ENCODE results near the gene BCL2L15. TPM values are rescaled to one million over a fixed set of nuclear protein-coding genes. Genes with fewer than 3 reads are reported as not detected.

The BCL2L15 gene
- total and polyA plus RNA-seq, 2 of the 13 experiments (the other 11 are each of a cell fraction or from before 2014, with no cell fraction given) = 0.03 to 0.27 TPM

DNA sequence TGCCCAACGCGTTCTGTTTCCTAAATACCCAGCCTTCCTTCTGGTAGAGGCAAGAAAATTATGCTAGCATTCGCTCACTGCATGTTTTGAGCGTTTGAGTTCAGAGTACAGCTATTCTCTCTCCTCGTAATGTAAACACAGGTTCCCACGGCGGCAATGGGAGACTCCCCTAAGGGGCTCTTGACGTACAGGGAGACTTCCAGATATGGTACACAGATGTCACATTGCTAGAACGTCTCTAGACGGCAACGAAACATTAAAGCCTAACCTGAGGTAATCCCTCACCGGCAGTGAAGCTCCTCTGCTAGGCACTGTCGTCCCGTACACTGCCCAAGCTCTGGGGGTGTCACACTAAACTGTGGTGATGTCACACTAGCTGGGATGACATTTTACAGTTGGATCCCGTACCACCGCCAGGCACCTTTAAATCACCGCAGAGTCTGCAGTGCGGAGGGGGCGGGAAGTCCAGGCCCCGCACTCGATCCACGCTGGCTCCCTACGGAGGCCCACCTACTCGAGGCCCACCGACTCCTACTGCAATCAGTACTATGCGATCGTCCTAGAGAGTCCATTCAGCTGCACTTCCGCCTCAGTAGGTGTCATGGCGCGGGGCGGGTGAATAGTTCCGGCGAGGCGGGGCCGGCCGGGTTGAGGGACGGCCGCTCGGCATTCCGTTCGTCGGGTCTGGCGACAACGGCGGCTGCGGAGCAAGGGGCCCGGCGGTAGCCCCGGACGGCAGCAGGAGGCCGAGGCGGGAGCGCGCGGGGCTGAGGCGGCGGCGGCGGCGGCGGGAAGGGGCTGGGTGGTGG is 41.8 kb upstream of the BCL2L15 start, which contains the start of gene HIPK1 (continued):
- peak; percentile 72 for TF ChIP-seq HDAC2 (CRISPR knock-in tag; IDR thresholded peaks at IDR 0.05)
- TF ChIP-seq NFATC3 (CRISPR knock-in tag; IDR thresholded peaks at IDR 0.05) = no peak
- TF ChIP-seq ZNF678 (CRISPR knock-in tag; IDR thresholded peaks at IDR 0.05) = peak; percentile 28; the same call in 1 of the 2 replicates
- peak; percentile 85 for TF ChIP-seq ISL2 (CRISPR knock-in tag; IDR thresholded peaks at IDR 0.05)
- no peak for TF ChIP-seq PRPF4 (IDR thresholded peaks at IDR 0.05; ENCODE audit: low read depth, low read length, poor library complexity, severe bottlenecking)
- no peak for TF ChIP-seq ZNF720 (CRISPR knock-in tag; IDR thresholded peaks at IDR 0.05)
- TF ChIP-seq, protein P1, sequence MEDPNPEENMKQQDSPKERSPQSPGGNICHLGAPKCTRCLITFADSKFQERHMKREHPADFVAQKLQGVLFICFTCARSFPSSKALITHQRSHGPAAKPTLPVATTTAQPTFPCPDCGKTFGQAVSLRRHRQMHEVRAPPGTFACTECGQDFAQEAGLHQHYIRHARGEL (CRISPR knock-in tag; IDR thresholded peaks at IDR 0.05) = no peak
- TF ChIP-seq MIXL1 (CRISPR knock-in tag; IDR thresholded peaks at IDR 0.05) = peak; percentile 59; the same call in 1 of the 2 replicates
- peak; percentile 48; the same call in 1 of the 2 replicates for TF ChIP-seq ZNF772 (CRISPR knock-in tag; IDR thresholded peaks at IDR 0.05)
- TF ChIP-seq ERF (CRISPR knock-in tag; IDR thresholded peaks at IDR 0.05) = peak; percentile 60
- TF ChIP-seq ZNF24 (IDR thresholded peaks at IDR 0.05) = peak; percentile 50; the same call in 1 of the 2 replicates
- TF ChIP-seq MED8 (CRISPR knock-in tag; IDR thresholded peaks at IDR 0.05; ENCODE audit: insufficient replicate concordance) = no peak
- TF ChIP-seq, protein P2, sequence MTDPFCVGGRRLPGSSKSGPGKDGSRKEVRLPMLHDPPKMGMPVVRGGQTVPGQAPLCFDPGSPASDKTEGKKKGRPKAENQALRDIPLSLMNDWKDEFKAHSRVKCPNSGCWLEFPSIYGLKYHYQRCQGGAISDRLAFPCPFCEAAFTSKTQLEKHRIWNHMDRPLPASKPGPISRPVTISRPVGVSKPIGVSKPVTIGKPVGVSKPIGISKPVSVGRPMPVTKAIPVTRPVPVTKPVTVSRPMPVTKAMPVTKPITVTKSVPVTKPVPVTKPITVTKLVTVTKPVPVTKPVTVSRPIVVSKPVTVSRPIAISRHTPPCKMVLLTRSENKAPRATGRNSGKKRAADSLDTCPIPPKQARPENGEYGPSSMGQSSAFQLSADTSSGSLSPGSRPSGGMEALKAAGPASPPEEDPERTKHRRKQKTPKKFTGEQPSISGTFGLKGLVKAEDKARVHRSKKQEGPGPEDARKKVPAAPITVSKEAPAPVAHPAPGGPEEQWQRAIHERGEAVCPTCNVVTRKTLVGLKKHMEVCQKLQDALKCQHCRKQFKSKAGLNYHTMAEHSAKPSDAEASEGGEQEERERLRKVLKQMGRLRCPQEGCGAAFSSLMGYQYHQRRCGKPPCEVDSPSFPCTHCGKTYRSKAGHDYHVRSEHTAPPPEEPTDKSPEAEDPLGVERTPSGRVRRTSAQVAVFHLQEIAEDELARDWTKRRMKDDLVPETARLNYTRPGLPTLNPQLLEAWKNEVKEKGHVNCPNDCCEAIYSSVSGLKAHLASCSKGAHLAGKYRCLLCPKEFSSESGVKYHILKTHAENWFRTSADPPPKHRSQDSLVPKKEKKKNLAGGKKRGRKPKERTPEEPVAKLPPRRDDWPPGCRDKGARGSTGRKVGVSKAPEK (CRISPR knock-in tag; IDR thresholded peaks at IDR 0.05; ENCODE audit: borderline replicate concordance) = no peak
- TF ChIP-seq ZMYM3 (CRISPR knock-in tag; IDR thresholded peaks at IDR 0.05) = peak; percentile 50; the same call in 1 of the 2 replicates
- 0 out of 2 replicates have a peak, but pooled peaks have one; percentile 71 for TF ChIP-seq STAT5B (CRISPR knock-in tag; IDR thresholded peaks at IDR 0.05)
- peak; percentile 10; the same call in 1 of the 2 replicates for TF ChIP-seq ZNF543 (CRISPR knock-in tag; IDR thresholded peaks at IDR 0.05)
- TF ChIP-seq, protein P3, sequence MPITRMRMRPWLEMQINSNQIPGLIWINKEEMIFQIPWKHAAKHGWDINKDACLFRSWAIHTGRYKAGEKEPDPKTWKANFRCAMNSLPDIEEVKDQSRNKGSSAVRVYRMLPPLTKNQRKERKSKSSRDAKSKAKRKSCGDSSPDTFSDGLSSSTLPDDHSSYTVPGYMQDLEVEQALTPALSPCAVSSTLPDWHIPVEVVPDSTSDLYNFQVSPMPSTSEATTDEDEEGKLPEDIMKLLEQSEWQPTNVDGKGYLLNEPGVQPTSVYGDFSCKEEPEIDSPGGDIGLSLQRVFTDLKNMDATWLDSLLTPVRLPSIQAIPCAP (CRISPR knock-in tag; IDR thresholded peaks at IDR 0.05; ENCODE audit: low read depth) = 0 out of 2 replicates have a peak, but pooled peaks have one; percentile 38
- 0 out of 2 replicates have a peak, but pooled peaks have one; percentile 63 for TF ChIP-seq ZNF557 (CRISPR knock-in tag; IDR thresholded peaks at IDR 0.05)
- peak; percentile 76; the same call in 1 of the 2 replicates for TF ChIP-seq RFXAP (CRISPR knock-in tag; IDR thresholded peaks at IDR 0.05; ENCODE audit: borderline replicate concordance)
- 0 out of 2 replicates have a peak, but pooled peaks have one; percentile 20 for TF ChIP-seq NR2F2 (IDR thresholded peaks at IDR 0.05; ENCODE audit: borderline replicate concordance, low read depth)
- no peak for TF ChIP-seq RAD21 (CRISPR knock-in tag; IDR thresholded peaks at IDR 0.05)
- TF ChIP-seq SNAPC2 (CRISPR knock-in tag; IDR thresholded peaks at IDR 0.05) = no peak
- peak; percentile 47; the same call in 1 of the 2 replicates for TF ChIP-seq ZNF430 (CRISPR knock-in tag; IDR thresholded peaks at IDR 0.05)

All from HepG2 (cell line).